WTC11 (cell line): ENCODE measurements around the gene ERMP1. TPM values are rescaled to one million over a fixed set of nuclear protein-coding genes. Genes with fewer than 3 reads are reported as not detected.
A peak's percentile ranks its signal among the peaks of the same experiment; 100 is the strongest.

Experiments
- ATAC-seq: fragments of 200-7000 bp; cut with Tn5 transposase; 2 replicates; pipeline ENCODE4 v1.10.0; 2021; ENCODE audit warnings: mild to moderate bottlenecking, moderate library complexity
- CTCF ChIA-PET: fragments of 300-600 bp; sonication (Branson Sonifier 250); formaldehyde crosslinking; loops from one replicate; lab custom pipeline; 2021; ENCODE audit warnings: antibody characterized with exemption; lab: Charles Lee
- POLR2A ChIA-PET: fragments of 350-600 bp; sonication (Branson Sonifier 250); formaldehyde crosslinking; loops from one replicate; lab custom pipeline; 2021; ENCODE audit warnings: antibody characterized with exemption; lab: Charles Lee
- DNase-seq: peaks from one replicate; pipeline ENCODE4 v3.0.0; 2021; ENCODE audit warnings: low spot score
- H3K27ac Mint-ChIP-seq: 2 replicates; pipeline ENCODE4 v1.8.0; 2021; ENCODE audit warnings: mixed read lengths
- H3K27me3 Mint-ChIP-seq: 2 replicates; pipeline ENCODE4 v1.8.0; 2021; ENCODE audit warnings: low read depth, mild to moderate bottlenecking, moderate library complexity, mixed read lengths
- H3K36me3 Mint-ChIP-seq: 2 replicates; pipeline ENCODE4 v1.8.0; 2021; ENCODE audit warnings: mixed read lengths
- H3K4me1 Mint-ChIP-seq: 2 replicates; pipeline ENCODE4 v1.8.0; 2022; ENCODE audit warnings: mixed read lengths
- H3K4me3 Mint-ChIP-seq: 2 replicates; pipeline ENCODE4 v1.8.0; 2021; ENCODE audit warnings: mild to moderate bottlenecking, moderate library complexity, mixed read lengths
- H3K9me3 Mint-ChIP-seq: 2 replicates; pipeline ENCODE4 v1.8.0; 2021; ENCODE audit warnings: mixed read lengths
- ATF1 ChIP-seq: sonication (generic); formaldehyde crosslinking; IDR thresholded peaks from 2 replicates; pipeline ENCODE4 v1.8.1; 2023; ENCODE audit warnings: mild to moderate bottlenecking, moderate library complexity, missing genetic modification reagents
- ATF2 ChIP-seq: sonication (generic); formaldehyde crosslinking; IDR thresholded peaks from 2 replicates; pipeline ENCODE4 v1.8.1; 2022; ENCODE audit warnings: low read depth, missing genetic modification reagents, borderline replicate concordance
- CTCF ChIP-seq: fragments of 200-600 bp; IDR thresholded peaks from 2 replicates; pipeline ENCODE4 v1.8.0; 2022; ENCODE audit warnings: antibody characterized with exemption
- EMX1 ChIP-seq: fragments of 250-450 bp; sonication (Bioruptor Pico); IDR thresholded peaks from 2 replicates; pipeline ENCODE4 v1.8.0; 2021; ENCODE audit warnings: mild to moderate bottlenecking
- FOXP1 ChIP-seq: sonication (generic); formaldehyde crosslinking; IDR thresholded peaks from 2 replicates; pipeline ENCODE4 v1.8.0; 2022; ENCODE audit warnings: missing genetic modification reagents, mild to moderate bottlenecking, moderate library complexity, borderline replicate concordance
- IRF2 ChIP-seq: sonication (generic); formaldehyde crosslinking; IDR thresholded peaks from 2 replicates; pipeline ENCODE4 v1.8.0; 2022; ENCODE audit warnings: low read depth, missing genetic modification reagents, borderline replicate concordance
- NFATC4 ChIP-seq: fragments of 250-450 bp; sonication (Bioruptor Pico); IDR thresholded peaks from 2 replicates; pipeline ENCODE4 v1.9.0; 2021; ENCODE audit warnings: mild to moderate bottlenecking
- NFYB ChIP-seq: sonication (generic); formaldehyde crosslinking; conservative IDR thresholded peaks from 2 replicates; pipeline ENCODE4 v1.8.0; 2022; ENCODE audit warnings: low read depth, missing genetic modification reagents
- NR1H2 ChIP-seq: sonication (generic); formaldehyde crosslinking; IDR thresholded peaks from 2 replicates; pipeline ENCODE4 v1.9.0; 2021; ENCODE audit warnings: mild to moderate bottlenecking, moderate library complexity, missing genetic modification reagents
- RORB ChIP-seq: fragments of 250-450 bp; sonication (Bioruptor Pico); IDR thresholded peaks from 2 replicates; pipeline ENCODE4 v1.9.0; 2021; ENCODE audit warnings: mild to moderate bottlenecking
- SP1 ChIP-seq: sonication (generic); formaldehyde crosslinking; conservative IDR thresholded peaks from 2 replicates; pipeline ENCODE4 v1.8.1; 2022; ENCODE audit warnings: missing genetic modification reagents
- TCF7 ChIP-seq: sonication (generic); formaldehyde crosslinking; IDR thresholded peaks from 2 replicates; pipeline ENCODE4 v1.8.0; 2022; ENCODE audit warnings: mild to moderate bottlenecking, low read depth, missing genetic modification reagents, moderate library complexity
- ZBTB21 ChIP-seq: sonication (generic); formaldehyde crosslinking; IDR thresholded peaks from 2 replicates; pipeline ENCODE4 v1.8.1; 2023; ENCODE audit warnings: mild to moderate bottlenecking, missing genetic modification reagents, borderline replicate concordance
- ZNF219 ChIP-seq: sonication (generic); formaldehyde crosslinking; IDR thresholded peaks from 2 replicates; pipeline ENCODE4 v1.8.0; 2023; ENCODE audit warnings: missing genetic modification reagents, mild to moderate bottlenecking, borderline replicate concordance
- ZNF532 ChIP-seq: fragments of 250-450 bp; sonication (Bioruptor Pico); IDR thresholded peaks from 2 replicates; pipeline ENCODE4 v1.9.0; 2021; ENCODE audit warnings: mild to moderate bottlenecking, borderline replicate concordance
- ZNF671 ChIP-seq: fragments of 250-450 bp; sonication (Bioruptor Pico); IDR thresholded peaks from 2 replicates; pipeline ENCODE4 v1.8.0; 2021; ENCODE audit warnings: mild to moderate bottlenecking
- total RNA-seq: library from RNA; stranded (reverse); gene quantifications from 3 replicates; pipeline ENCODE4 v1.2.3, GENCODE V29; 2021
- TF ChIP-seq, protein P1 (sequence below): sonication (generic); formaldehyde crosslinking; IDR thresholded peaks from 2 replicates; pipeline ENCODE4 v1.8.1; 2023; ENCODE audit warnings: mild to moderate bottlenecking, missing genetic modification reagents, borderline replicate concordance
- TF ChIP-seq, protein P2 (sequence below): sonication (generic); formaldehyde crosslinking; IDR thresholded peaks from 2 replicates; pipeline ENCODE4 v1.8.0; 2023; ENCODE audit warnings: missing genetic modification reagents, mild to moderate bottlenecking, borderline replicate concordance
- TF ChIP-seq, protein P3 (sequence below): sonication (generic); formaldehyde crosslinking; IDR thresholded peaks from 2 replicates; pipeline ENCODE4 v1.8.0; 2023; ENCODE audit warnings: missing genetic modification reagents

Gene ERMP1
- total RNA-seq, 1 experiment from 2014 or later, result 25.4 TPM

DNA sequence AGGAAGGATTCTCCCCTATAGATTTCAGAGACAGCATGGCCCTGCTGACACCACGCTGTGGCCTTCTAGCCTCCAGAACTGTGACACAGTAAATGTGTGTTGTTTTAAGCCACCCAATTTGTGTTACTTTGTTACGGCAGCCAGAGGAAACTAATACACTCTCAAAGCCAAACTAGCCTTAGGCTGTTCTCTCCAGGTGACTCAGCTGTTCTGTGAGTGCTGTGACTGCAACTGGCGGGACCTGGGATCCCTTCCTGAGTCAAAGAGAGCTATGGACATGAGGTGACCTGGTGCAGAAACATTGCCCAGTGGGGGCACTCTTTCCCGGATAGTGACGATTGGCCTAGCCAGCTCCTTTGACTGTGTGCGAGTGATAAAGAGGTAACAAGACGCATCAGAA, 43.8 kb upstream of the ERMP1 start:
- TF ChIP-seq TCF7 (no peak), NFYB (CRISPR knock-in tag) (no peak), IRF2 (CRISPR knock-in tag) (no peak), ATF2 (CRISPR knock-in tag) (no peak), ZNF532 (CRISPR knock-in tag) (no peak), NR1H2 (CRISPR knock-in tag) (no peak), RORB (CRISPR knock-in tag) (no peak), ZNF219 (CRISPR knock-in tag) (no peak), CTCF (no peak), ZBTB21 (no peak), ATF1 (CRISPR knock-in tag) (no peak), SP1 (CRISPR knock-in tag) (no peak), NFATC4 (CRISPR knock-in tag) (no peak), FOXP1 (CRISPR knock-in tag) (no peak), ZNF671 (CRISPR knock-in tag) (no peak), EMX1 (CRISPR knock-in tag) (no peak)
- TF ChIP-seq, protein P1, sequence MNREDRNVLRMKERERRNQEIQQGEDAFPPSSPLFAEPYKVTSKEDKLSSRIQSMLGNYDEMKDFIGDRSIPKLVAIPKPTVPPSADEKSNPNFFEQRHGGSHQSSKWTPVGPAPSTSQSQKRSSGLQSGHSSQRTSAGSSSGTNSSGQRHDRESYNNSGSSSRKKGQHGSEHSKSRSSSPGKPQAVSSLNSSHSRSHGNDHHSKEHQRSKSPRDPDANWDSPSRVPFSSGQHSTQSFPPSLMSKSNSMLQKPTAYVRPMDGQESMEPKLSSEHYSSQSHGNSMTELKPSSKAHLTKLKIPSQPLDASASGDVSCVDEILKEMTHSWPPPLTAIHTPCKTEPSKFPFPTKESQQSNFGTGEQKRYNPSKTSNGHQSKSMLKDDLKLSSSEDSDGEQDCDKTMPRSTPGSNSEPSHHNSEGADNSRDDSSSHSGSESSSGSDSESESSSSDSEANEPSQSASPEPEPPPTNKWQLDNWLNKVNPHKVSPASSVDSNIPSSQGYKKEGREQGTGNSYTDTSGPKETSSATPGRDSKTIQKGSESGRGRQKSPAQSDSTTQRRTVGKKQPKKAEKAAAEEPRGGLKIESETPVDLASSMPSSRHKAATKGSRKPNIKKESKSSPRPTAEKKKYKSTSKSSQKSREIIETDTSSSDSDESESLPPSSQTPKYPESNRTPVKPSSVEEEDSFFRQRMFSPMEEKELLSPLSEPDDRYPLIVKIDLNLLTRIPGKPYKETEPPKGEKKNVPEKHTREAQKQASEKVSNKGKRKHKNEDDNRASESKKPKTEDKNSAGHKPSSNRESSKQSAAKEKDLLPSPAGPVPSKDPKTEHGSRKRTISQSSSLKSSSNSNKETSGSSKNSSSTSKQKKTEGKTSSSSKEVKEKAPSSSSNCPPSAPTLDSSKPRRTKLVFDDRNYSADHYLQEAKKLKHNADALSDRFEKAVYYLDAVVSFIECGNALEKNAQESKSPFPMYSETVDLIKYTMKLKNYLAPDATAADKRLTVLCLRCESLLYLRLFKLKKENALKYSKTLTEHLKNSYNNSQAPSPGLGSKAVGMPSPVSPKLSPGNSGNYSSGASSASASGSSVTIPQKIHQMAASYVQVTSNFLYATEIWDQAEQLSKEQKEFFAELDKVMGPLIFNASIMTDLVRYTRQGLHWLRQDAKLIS, result no peak
- TF ChIP-seq, protein P2, sequence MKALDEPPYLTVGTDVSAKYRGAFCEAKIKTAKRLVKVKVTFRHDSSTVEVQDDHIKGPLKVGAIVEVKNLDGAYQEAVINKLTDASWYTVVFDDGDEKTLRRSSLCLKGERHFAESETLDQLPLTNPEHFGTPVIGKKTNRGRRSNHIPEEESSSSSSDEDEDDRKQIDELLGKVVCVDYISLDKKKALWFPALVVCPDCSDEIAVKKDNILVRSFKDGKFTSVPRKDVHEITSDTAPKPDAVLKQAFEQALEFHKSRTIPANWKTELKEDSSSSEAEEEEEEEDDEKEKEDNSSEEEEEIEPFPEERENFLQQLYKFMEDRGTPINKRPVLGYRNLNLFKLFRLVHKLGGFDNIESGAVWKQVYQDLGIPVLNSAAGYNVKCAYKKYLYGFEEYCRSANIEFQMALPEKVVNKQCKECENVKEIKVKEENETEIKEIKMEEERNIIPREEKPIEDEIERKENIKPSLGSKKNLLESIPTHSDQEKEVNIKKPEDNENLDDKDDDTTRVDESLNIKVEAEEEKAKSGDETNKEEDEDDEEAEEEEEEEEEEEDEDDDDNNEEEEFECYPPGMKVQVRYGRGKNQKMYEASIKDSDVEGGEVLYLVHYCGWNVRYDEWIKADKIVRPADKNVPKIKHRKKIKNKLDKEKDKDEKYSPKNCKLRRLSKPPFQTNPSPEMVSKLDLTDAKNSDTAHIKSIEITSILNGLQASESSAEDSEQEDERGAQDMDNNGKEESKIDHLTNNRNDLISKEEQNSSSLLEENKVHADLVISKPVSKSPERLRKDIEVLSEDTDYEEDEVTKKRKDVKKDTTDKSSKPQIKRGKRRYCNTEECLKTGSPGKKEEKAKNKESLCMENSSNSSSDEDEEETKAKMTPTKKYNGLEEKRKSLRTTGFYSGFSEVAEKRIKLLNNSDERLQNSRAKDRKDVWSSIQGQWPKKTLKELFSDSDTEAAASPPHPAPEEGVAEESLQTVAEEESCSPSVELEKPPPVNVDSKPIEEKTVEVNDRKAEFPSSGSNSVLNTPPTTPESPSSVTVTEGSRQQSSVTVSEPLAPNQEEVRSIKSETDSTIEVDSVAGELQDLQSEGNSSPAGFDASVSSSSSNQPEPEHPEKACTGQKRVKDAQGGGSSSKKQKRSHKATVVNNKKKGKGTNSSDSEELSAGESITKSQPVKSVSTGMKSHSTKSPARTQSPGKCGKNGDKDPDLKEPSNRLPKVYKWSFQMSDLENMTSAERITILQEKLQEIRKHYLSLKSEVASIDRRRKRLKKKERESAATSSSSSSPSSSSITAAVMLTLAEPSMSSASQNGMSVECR (CRISPR knock-in tag), result no peak
- TF ChIP-seq, protein P3, sequence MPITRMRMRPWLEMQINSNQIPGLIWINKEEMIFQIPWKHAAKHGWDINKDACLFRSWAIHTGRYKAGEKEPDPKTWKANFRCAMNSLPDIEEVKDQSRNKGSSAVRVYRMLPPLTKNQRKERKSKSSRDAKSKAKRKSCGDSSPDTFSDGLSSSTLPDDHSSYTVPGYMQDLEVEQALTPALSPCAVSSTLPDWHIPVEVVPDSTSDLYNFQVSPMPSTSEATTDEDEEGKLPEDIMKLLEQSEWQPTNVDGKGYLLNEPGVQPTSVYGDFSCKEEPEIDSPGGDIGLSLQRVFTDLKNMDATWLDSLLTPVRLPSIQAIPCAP, result no peak
- no peak overlapping the region for H3K27ac Mint-ChIP-seq
- H3K9me3 Mint-ChIP-seq, result peaks cover 7% of the 10 kb centered on the region
- H3K27me3 Mint-ChIP-seq, result no peaks in the 10 kb centered on the region; the same call in 1 of the 2 replicates
- ChIA-PET POLR2A (no interaction called here), CTCF (interaction anchor here (0.9 to 1.8 kb wide), 8 partner anchors 10 to 429 kb away, joined by 3 to 17 read pairs (median 4); partner anchors contain the start of gene ERMP1)
- no peak overlapping the region for H3K4me3 Mint-ChIP-seq
- DNase-seq (peak; percentile 19), ATAC-seq (peak; percentile 94)
- peaks cover 5% of the 10 kb centered on the region; the same call in 1 of the 2 replicates for H3K4me1 Mint-ChIP-seq
- H3K36me3 Mint-ChIP-seq, result no peaks in the 10 kb centered on the region
